Caco-2 (cell line): ENCODE results near the gene CEP170B. TPM values are rescaled to one million over a fixed set of nuclear protein-coding genes. Genes with fewer than 3 reads are reported as not detected.

Experiments
- BruUV-seq: library from RNA; stranded (reverse); fragments of 400-500 nt; replicated peaks from 2 replicates; lab custom pipeline; 2021; lab: Mats Ljungman, UMichigan
- CTCF ChIA-PET: fragments of 300-600 bp; sonication (Branson Sonifier 250); formaldehyde crosslinking; loops from one replicate; lab custom pipeline; 2022; ENCODE audit warnings: antibody characterized with exemption; lab: Charles Lee
- POLR2A ChIA-PET: fragments of 300-600 bp; sonication (Branson Sonifier 250); formaldehyde crosslinking; loops from one replicate; lab custom pipeline; 2022; ENCODE audit warnings: antibody characterized with exemption; lab: Charles Lee
- DNase-seq, 2 experiments: peaks; one replicate each; pipeline versions ENCODE4 v3.0.0 to v3.0.0-alpha.2; 2020 to 2022
- H3K27me3 ChIP-seq: replicated peaks from 2 replicates; pipeline ENCODE4 v1.6.0; 2011; ENCODE audit warnings: low read length; ENCODE audit not compliant: control insufficient read depth, insufficient read depth
- H3K36me3 ChIP-seq: 2 replicates; pipeline ENCODE4 v1.5.1; 2011; ENCODE audit warnings: low read length; ENCODE audit not compliant: control insufficient read depth, insufficient read depth
- H3K4me1 ChIP-seq: fragments of 250-450 bp; sonication (Bioruptor Pico); 2 replicates; pipeline ENCODE4 v1.5.1; 2020; ENCODE audit warnings: mild to moderate bottlenecking
- H3K4me3 ChIP-seq: 2 replicates; pipeline ENCODE4 v1.5.1; 2011; ENCODE audit warnings: low read depth, mild to moderate bottlenecking, control low read depth, low read length
- H3K9me3 ChIP-seq: fragments of 250-450 bp; sonication (Bioruptor Pico); 2 replicates; pipeline ENCODE4 v1.5.1; 2020; ENCODE audit warnings: mild to moderate bottlenecking, moderate library complexity
- H3K27ac Mint-ChIP-seq: one replicate; pipeline ENCODE4 v1.8.0; 2022; ENCODE audit warnings: mixed read lengths; ENCODE audit not compliant: unreplicated experiment
- H3K27me3 Mint-ChIP-seq: one replicate; pipeline ENCODE4 v1.8.0; 2022; ENCODE audit warnings: mixed read lengths; ENCODE audit not compliant: insufficient read depth, unreplicated experiment
- H3K36me3 Mint-ChIP-seq: one replicate; pipeline ENCODE4 v1.8.0; 2022; ENCODE audit warnings: mild to moderate bottlenecking, mixed read lengths; ENCODE audit not compliant: insufficient read depth, unreplicated experiment
- H3K4me1 Mint-ChIP-seq: one replicate; pipeline ENCODE4 v1.8.0; 2022; ENCODE audit warnings: low read depth, mixed read lengths; ENCODE audit not compliant: unreplicated experiment
- H3K4me3 Mint-ChIP-seq: one replicate; pipeline ENCODE4 v1.8.0; 2022; ENCODE audit warnings: mild to moderate bottlenecking, moderate library complexity, mixed read lengths; ENCODE audit not compliant: unreplicated experiment
- H3K9me3 Mint-ChIP-seq: one replicate; pipeline ENCODE4 v1.8.0; 2022; ENCODE audit warnings: mixed read lengths; ENCODE audit not compliant: unreplicated experiment
- CTCF ChIP-seq, 2 experiments: fragments of 200-600 bp in 1 of 2; IDR thresholded peaks; 1 replicate in 1 of 2; 2 replicates in 1 of 2; pipeline versions ENCODE4 v1.5.1 to v1.8.0; 2011 to 2022; ENCODE audit warnings: antibody characterized with exemption in 1 of 2, control low read depth in 1 of 2, inconsistent platforms in 1 of 2, low read depth in 1 of 2, low read length in 1 of 2, mild to moderate bottlenecking in 1 of 2, moderate library complexity in 1 of 2; ENCODE audit not compliant: insufficient read depth in 1 of 2, severe bottlenecking in 1 of 2, unreplicated experiment in 1 of 2
- intact Hi-C: fragments of 100-400 bp; cut with micrococcal nuclease; formaldehyde crosslinking; loops from one replicate; pipeline ENCODE4 v1.10.0; 2022; ENCODE audit not compliant: unreplicated experiment
- total RNA-seq: library from RNA; stranded (reverse); gene quantifications from 2 replicates; pipeline ENCODE4 v1.2.3, GENCODE V29; 2022

The CEP170B gene
- total RNA-seq, 1 experiment from 2014 or later = 31.6 TPM

- no peaks in the 10 kb centered on the region for H3K4me1 Mint-ChIP-seq
- no peaks in the 10 kb centered on the region for H3K9me3 Mint-ChIP-seq
- peak overlapping the region; percentile 66 for H3K4me3 Mint-ChIP-seq
- POLR2A ChIA-PET = no interaction called here
- no peaks in the 10 kb centered on the region for H3K36me3 Mint-ChIP-seq
- peaks cover 8% of the 10 kb centered on the region for H3K27me3 Mint-ChIP-seq
- no peaks in the 10 kb centered on the region for H3K9me3 ChIP-seq
- CTCF ChIA-PET = interaction anchor here (0.8 to 1.2 kb wide), 2 partner anchors 113 to 128 kb away, joined by 4 read pairs; no protein-coding TSS in a partner anchor
- peak overlapping the region; percentile 40 for H3K4me3 ChIP-seq
- H3K27ac Mint-ChIP-seq = no peak overlapping the region
- H3K27me3 ChIP-seq = peaks cover 3% of the 10 kb centered on the region
- TF ChIP-seq CTCF (IDR thresholded peaks at IDR 0.05; ENCODE audit: insufficient read depth in 1 of 2, low read depth in 1 of 2, low read length in 1 of 2, severe bottlenecking in 1 of 2, unreplicated experiment in 1 of 2) = peak; percentile 65 to 79
- 0 out of 2 replicates have a peak, but pooled peaks cover 3% of the 10 kb centered on the region for H3K4me1 ChIP-seq
- peak; percentile 72 to 87 for DNase-seq
- intact Hi-C loops = no loop called here
- no TSS peak for BruUV-seq
- no peaks in the 10 kb centered on the region for H3K36me3 ChIP-seq
Measured at GRCh38 chr14:104932676-104933631, 67.9 kb downstream of the CEP170B start.

GRCh38 chr14:104933746-104934733 is 69.0 kb downstream of the CEP170B start:
- Histone ChIP-seq H3K4me1 (0 out of 2 replicates have a peak, but pooled peaks cover 3% of the 10 kb centered on the region), H3K4me3 (peak overlapping the region; percentile 40), H3K27me3 (peaks cover 3% of the 10 kb centered on the region), H3K36me3 (no peaks in the 10 kb centered on the region), H3K9me3 (no peaks in the 10 kb centered on the region)
- ChIA-PET CTCF (interaction anchor here (0.7 to 1.2 kb wide), 5 partner anchors 21 to 127 kb away, joined by 3 to 4 read pairs (median 3); no protein-coding TSS in a partner anchor), POLR2A (interaction anchor here (0.6 kb wide), 1 partner anchor 69 kb away, joined by 4 read pairs; no protein-coding TSS in a partner anchor)
- H3K4me3 Mint-ChIP-seq = peak overlapping the region; percentile 66
- no peak for TF ChIP-seq CTCF (IDR thresholded peaks at IDR 0.05; ENCODE audit: insufficient read depth in 1 of 2, low read depth in 1 of 2, low read length in 1 of 2, severe bottlenecking in 1 of 2, unreplicated experiment in 1 of 2)
- no TSS peak for BruUV-seq
- intact Hi-C loops = no loop called here
- peaks cover 11% of the 10 kb centered on the region for H3K27me3 Mint-ChIP-seq
- H3K27ac Mint-ChIP-seq = no peak overlapping the region
- no peaks in the 10 kb centered on the region for H3K36me3 Mint-ChIP-seq
- no peaks in the 10 kb centered on the region for H3K4me1 Mint-ChIP-seq
- DNase-seq = no peak
- H3K9me3 Mint-ChIP-seq = no peaks in the 10 kb centered on the region
